Fibroblast of lung (primary cell): ENCODE measurements around the gene GOLGA6A.

ENCODE experiments used
- CTCF ChIP-seq, 2 donors: IDR thresholded peaks in 1 of 2; conservative IDR thresholded peaks in 1 of 2; 1 replicate in 1 of 2; 2 replicates in 1 of 2; pipeline ENCODE4 v1.5.1; 2011 to 2012; ENCODE audit warnings: low read length in 2 of 2, control low read depth in 1 of 2, inconsistent platforms in 1 of 2, low read depth in 1 of 2, mild to moderate bottlenecking in 1 of 2
- EZH2 ChIP-seq: IDR thresholded peaks from 2 replicates; pipeline ENCODE4 v1.5.1; 2012; ENCODE audit warnings: low read length, control low read depth, mild to moderate bottlenecking; ENCODE audit errors: missing control alignments

GRCh38 chr15:74127255-74127953 lies 45.1 kb upstream of the GOLGA6A start:
- TF ChIP-seq CTCF (conservative IDR thresholded peaks at IDR 0.05 in 1 of 2, IDR thresholded peaks at IDR 0.05 in 1 of 2; ENCODE audit: low read depth in 1 of 2, low read length in 2 of 2) (peak; percentile 93 to 94), EZH2 (no peak)
